Activated CD8-positive, alpha-beta T cell treated with anti-CD3 and anti-CD28 coated beads, Interleukin-2, amount 10 ng/mL, durations not matched to agents 7 days and 5 days (primary cell): ENCODE results near the gene ISCA2. TPM values are rescaled to one million over a fixed set of nuclear protein-coding genes. Genes with fewer than 3 reads are reported as not detected.
"Not testable (repeated sequence)": the region's sequence is repeated elsewhere in the genome, so short reads cannot be mapped to it uniquely, and the experiment has no call there.

ENCODE experiments used
- ATAC-seq: fragments of 150-1000 bp; cut with Tn5 transposase; one replicate; pipeline ENCODE4 v1.10.0; 2021; ENCODE audit warnings: moderate library complexity
- CTCF ChIA-PET: fragments of 350-600 bp; sonication (Branson Sonifier 250); formaldehyde crosslinking; loops from one replicate; lab custom pipeline; 2021; ENCODE audit warnings: antibody characterized with exemption; lab: Charles Lee
- POLR2A ChIA-PET: fragments of 350-600 bp; sonication (Branson Sonifier 250); formaldehyde crosslinking; loops from one replicate; lab custom pipeline; 2021; ENCODE audit warnings: antibody characterized with exemption; lab: Charles Lee
- DNase-seq: peaks from one replicate; pipeline ENCODE4 v3.0.0-alpha.2; 2020
- H3K27ac Mint-ChIP-seq: one replicate; pipeline ENCODE4 v1.8.0; 2021; ENCODE audit warnings: mild to moderate bottlenecking, mixed read lengths
- H3K27me3 Mint-ChIP-seq: one replicate; pipeline ENCODE4 v1.8.0; 2021; ENCODE audit warnings: low read depth, mixed read lengths
- H3K36me3 Mint-ChIP-seq: one replicate; pipeline ENCODE4 v1.8.0; 2021; ENCODE audit warnings: low read depth, mixed read lengths
- H3K4me1 Mint-ChIP-seq: one replicate; pipeline ENCODE4 v1.8.0; 2021; ENCODE audit warnings: low read depth, mixed read lengths
- H3K4me3 Mint-ChIP-seq: one replicate; pipeline ENCODE4 v1.8.0; 2021; ENCODE audit warnings: mild to moderate bottlenecking, mixed read lengths
- H3K9me3 Mint-ChIP-seq: one replicate; pipeline ENCODE4 v1.8.0; 2022; ENCODE audit warnings: mixed read lengths; ENCODE audit not compliant: insufficient read depth
- total RNA-seq, 2 experiments: library from RNA; stranded (reverse); gene quantifications; one replicate each; pipeline ENCODE4 v1.2.3, GENCODE V29; 2021

Gene ISCA2
- total RNA-seq, 2 experiments from 2014 or later, result 34.5 to 37.8 TPM

GRCh38 chr14:74524812-74525135, 31.2 kb downstream of the ISCA2 start:
- ChIA-PET CTCF (no interaction called here), POLR2A (no interaction called here)
- Mint-ChIP-seq H3K9me3 (no peaks in the 10 kb centered on the region), H3K4me1 (no peaks in the 10 kb centered on the region), H3K27ac (no peak overlapping the region), H3K36me3 (no peaks in the 10 kb centered on the region), H3K4me3 (no peak overlapping the region), H3K27me3 (peaks cover 3% of the 10 kb centered on the region)
- DNase-seq, result no peak
- ATAC-seq, result no peak

DNA sequence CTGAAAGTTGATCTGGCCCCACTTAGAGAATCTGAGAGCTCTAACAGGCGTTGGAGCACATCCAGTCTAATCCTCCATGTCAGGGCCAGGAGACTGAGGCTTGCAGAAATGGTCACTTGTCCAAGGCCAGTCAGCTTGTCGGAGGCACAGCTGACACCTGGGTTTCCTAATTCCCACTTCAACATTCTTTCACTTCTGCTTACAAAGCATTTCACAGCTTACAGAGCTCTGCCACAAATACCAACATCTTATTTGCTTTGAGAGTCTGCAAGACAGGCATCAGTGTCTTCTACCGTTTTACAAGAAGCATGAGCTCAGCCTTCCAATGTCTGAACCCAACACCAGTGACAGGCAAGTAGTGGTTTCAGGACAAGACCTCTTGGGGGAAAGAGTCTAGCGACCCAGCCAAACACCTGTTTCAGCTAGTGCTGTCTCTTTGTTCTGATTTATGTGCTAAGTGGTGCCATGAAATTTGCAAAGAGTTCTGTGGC, 31.8 kb downstream of the ISCA2 start:
- Mint-ChIP-seq H3K27me3 (peaks cover 3% of the 10 kb centered on the region), H3K4me3 (no peak overlapping the region), H3K4me1 (no peaks in the 10 kb centered on the region), H3K9me3 (no peaks in the 10 kb centered on the region), H3K27ac (no peak overlapping the region), H3K36me3 (no peaks in the 10 kb centered on the region)
- ATAC-seq (no peak), DNase-seq (no peak)
- POLR2A ChIA-PET, result no interaction called here
- CTCF ChIA-PET, result no interaction called here

- ATAC-seq, result no peak
- Mint-ChIP-seq H3K36me3 (no peaks in the 10 kb centered on the region), H3K9me3 (no peaks in the 10 kb centered on the region), H3K4me3 (no peak overlapping the region), H3K4me1 (no peaks in the 10 kb centered on the region), H3K27ac (no peak overlapping the region), H3K27me3 (peaks cover 3% of the 10 kb centered on the region)
- CTCF ChIA-PET, result interaction anchor here (1.3 kb wide), 1 partner anchor 10 kb away, joined by 3 read pairs; no protein-coding TSS in a partner anchor
- POLR2A ChIA-PET, result no interaction called here
- DNase-seq, result no peak
Measured at GRCh38 chr14:74526854-74527585, 33.5 kb downstream of the ISCA2 start.

GRCh38 chr14:74527736-74528280, 34.2 kb downstream of the ISCA2 start:
- ChIA-PET CTCF (no interaction called here), POLR2A (no interaction called here)
- no peak for DNase-seq
- ATAC-seq, result no peak
- no peaks in the 10 kb centered on the region for H3K9me3 Mint-ChIP-seq
- H3K36me3 Mint-ChIP-seq, result no peaks in the 10 kb centered on the region
- H3K27me3 Mint-ChIP-seq, result peaks cover 3% of the 10 kb centered on the region
- no peak overlapping the region for H3K4me3 Mint-ChIP-seq
- no peak overlapping the region for H3K27ac Mint-ChIP-seq
- no peaks in the 10 kb centered on the region for H3K4me1 Mint-ChIP-seq

- Mint-ChIP-seq H3K27me3 (peaks cover 3% of the 10 kb centered on the region), H3K4me3 (no peak overlapping the region), H3K4me1 (peaks cover 2% of the 10 kb centered on the region), H3K27ac (no peak overlapping the region), H3K9me3 (no peaks in the 10 kb centered on the region), H3K36me3 (no peaks in the 10 kb centered on the region)
- DNase-seq (no peak), ATAC-seq (no peak)
- CTCF ChIA-PET, result no interaction called here
- POLR2A ChIA-PET, result no interaction called here
Measured at GRCh38 chr14:74528406-74528805, 34.8 kb downstream of the ISCA2 start.

- Mint-ChIP-seq H3K36me3 (no peaks in the 10 kb centered on the region), H3K27ac (no peak overlapping the region)
Measured at GRCh38 chr14:74528886-74529285, 35.3 kb downstream of the ISCA2 start.

GRCh38 chr14:74531006-74531405, 37.4 kb downstream of the ISCA2 start:
- Mint-ChIP-seq H3K4me1 (peaks cover 7% of the 10 kb centered on the region), H3K9me3 (no peaks in the 10 kb centered on the region), H3K27ac (no peak overlapping the region), H3K4me3 (no peak overlapping the region), H3K36me3 (no peaks in the 10 kb centered on the region), H3K27me3 (peaks cover 3% of the 10 kb centered on the region)
- ChIA-PET POLR2A (no interaction called here), CTCF (no interaction called here)
- no peak for DNase-seq
- no peak for ATAC-seq

More at GRCh38 chr14:74528886-74529285, 35.3 kb downstream of the ISCA2 start:
- POLR2A ChIA-PET, result no interaction called here
- CTCF ChIA-PET, result no interaction called here
- no peak for ATAC-seq
- Mint-ChIP-seq H3K4me3 (no peak overlapping the region), H3K27me3 (peaks cover 3% of the 10 kb centered on the region), H3K9me3 (no peaks in the 10 kb centered on the region), H3K4me1 (peaks cover 7% of the 10 kb centered on the region)
- DNase-seq, result no peak

DNA sequence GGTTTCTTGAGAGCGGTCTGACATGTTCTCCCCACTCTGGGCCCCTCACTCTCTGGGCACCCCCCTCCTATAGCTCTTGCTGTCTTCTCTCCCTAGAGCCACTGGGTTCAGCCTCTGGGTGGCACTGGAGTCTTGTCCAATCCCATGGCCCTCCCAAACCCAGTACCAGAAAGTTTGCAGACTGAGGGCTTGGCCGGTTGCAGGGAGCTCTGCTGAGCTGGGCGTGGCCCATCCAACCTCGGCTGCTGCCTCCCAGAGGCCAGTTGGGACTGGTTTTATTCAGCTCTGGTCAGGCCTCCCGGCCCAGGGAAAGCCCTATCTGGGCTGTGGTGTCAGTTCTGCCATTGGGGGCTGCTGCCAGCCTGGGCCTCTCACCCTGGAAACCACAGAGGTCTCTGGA, 37.9 kb downstream of the ISCA2 start:
- H3K4me3 Mint-ChIP-seq, result no peak overlapping the region
- H3K4me1 Mint-ChIP-seq, result peaks cover 7% of the 10 kb centered on the region
- H3K36me3 Mint-ChIP-seq, result no peaks in the 10 kb centered on the region
- ChIA-PET CTCF (no interaction called here), POLR2A (no interaction called here)
- no peaks in the 10 kb centered on the region for H3K9me3 Mint-ChIP-seq
- H3K27ac Mint-ChIP-seq, result no peak overlapping the region
- H3K27me3 Mint-ChIP-seq, result peaks cover 3% of the 10 kb centered on the region
- DNase-seq (no peak), ATAC-seq (no peak)

DNA sequence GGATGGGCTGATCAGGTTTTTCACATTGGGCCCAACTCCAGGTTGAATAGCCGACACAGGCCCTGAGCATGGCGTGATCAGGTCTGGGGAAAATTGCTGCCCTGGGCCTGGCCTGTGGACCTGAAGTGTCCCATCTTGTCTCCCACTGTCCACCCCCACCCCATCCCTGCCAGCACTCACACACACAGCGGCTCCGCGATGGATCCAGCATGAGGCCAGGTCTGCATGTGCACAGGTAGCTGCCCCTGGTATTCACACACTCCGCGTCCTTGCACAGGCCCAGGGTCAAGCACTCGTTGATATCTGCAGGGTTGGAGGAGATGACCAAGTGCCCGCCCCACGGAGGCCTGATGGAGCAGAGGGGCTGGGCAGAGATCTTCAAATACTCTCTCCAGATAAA, 38.7 kb downstream of the ISCA2 start:
- Mint-ChIP-seq H3K27ac (no peak overlapping the region), H3K4me3 (no peak overlapping the region), H3K9me3 (no peaks in the 10 kb centered on the region), H3K27me3 (peaks cover 3% of the 10 kb centered on the region), H3K4me1 (peaks cover 7% of the 10 kb centered on the region), H3K36me3 (no peaks in the 10 kb centered on the region)
- ChIA-PET CTCF (no interaction called here), POLR2A (no interaction called here)
- ATAC-seq, result no peak
- DNase-seq, result no peak

GRCh38 chr14:74533576-74533975, 40.0 kb downstream of the ISCA2 start:
- peaks cover 3% of the 10 kb centered on the region for H3K27me3 Mint-ChIP-seq
- H3K9me3 Mint-ChIP-seq, result no peaks in the 10 kb centered on the region
- ChIA-PET POLR2A (no interaction called here), CTCF (no interaction called here)
- DNase-seq (no peak), ATAC-seq (no peak)
- no peaks in the 10 kb centered on the region for H3K36me3 Mint-ChIP-seq
- peaks cover 7% of the 10 kb centered on the region for H3K4me1 Mint-ChIP-seq
- no peak overlapping the region for H3K4me3 Mint-ChIP-seq
- H3K27ac Mint-ChIP-seq, result no peak overlapping the region

DNA sequence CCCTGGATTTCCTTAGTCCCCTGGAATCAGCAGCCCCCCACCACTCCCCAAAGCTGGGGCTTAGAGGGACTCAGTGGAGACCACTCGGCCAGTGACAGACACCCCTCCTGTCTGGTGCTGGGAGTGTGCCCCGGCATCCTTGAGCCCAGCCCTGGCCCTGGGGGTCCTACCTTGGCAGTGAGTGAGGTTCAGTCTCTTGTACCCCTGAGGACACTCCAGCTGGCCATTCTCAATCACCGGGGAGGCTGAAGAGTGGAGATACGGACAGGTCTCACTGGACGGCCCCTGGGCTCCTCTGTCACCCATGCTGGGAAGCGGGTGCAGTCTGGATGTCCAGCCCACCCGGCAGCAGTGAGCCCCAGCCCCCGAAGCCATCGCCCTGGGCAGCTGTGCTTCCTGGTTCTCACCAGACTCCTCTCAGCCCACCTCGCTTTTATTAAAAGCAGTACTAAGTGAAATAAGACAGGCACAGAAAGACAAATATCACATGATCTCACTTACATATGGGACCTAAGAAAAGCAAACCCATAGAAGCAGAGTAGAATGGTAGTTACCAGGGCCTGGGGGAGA, 42.3 kb downstream of the ISCA2 start:
- no peak for DNase-seq
- Mint-ChIP-seq H3K4me3 (no peak overlapping the region), H3K4me1 (peaks cover 7% of the 10 kb centered on the region), H3K9me3 (no peaks in the 10 kb centered on the region), H3K27ac (no peak overlapping the region), H3K27me3 (peaks cover 3% of the 10 kb centered on the region), H3K36me3 (no peaks in the 10 kb centered on the region)
- no peak for ATAC-seq
- ChIA-PET CTCF (no interaction called here), POLR2A (no interaction called here)

- CTCF ChIA-PET, ATAC-seq, H3K9me3 Mint-ChIP-seq, H3K4me1 Mint-ChIP-seq, H3K27ac Mint-ChIP-seq, H3K4me3 Mint-ChIP-seq, H3K27me3 Mint-ChIP-seq, H3K36me3 Mint-ChIP-seq, POLR2A ChIA-PET, DNase-seq: not testable (repeated sequence)
Measured at GRCh38 chr14:74536336-74536735, 42.8 kb downstream of the ISCA2 start.
